Stimulated activated CD8-positive, alpha-beta memory T cell treated with anti-CD3 and anti-CD28 coated beads, Interleukin-7, amount 100 ng/mL, for 4 hours (primary cell): Measurements from ENCODE around the gene PRTFDC1.
"Not testable (repeated sequence)": the region's sequence is repeated elsewhere in the genome, so short reads cannot be mapped to it uniquely, and the experiment has no call there.

Source experiments
- DNase-seq, 2 donors: peaks; one replicate each; pipeline ENCODE4 v3.0.0-alpha.2; 2020; ENCODE audit warnings: low read depth in 2 of 2

Gene PRTFDC1

GRCh38 chr10:24930427-24930826 is 22.0 kb downstream of the PRTFDC1 start:
- no peak for DNase-seq

- no peak for DNase-seq
Measured at GRCh38 chr10:24929904-24930303, 22.5 kb downstream of the PRTFDC1 start.

GRCh38 chr10:24929056-24929544 is 23.3 kb downstream of the PRTFDC1 start:
- no peak for DNase-seq

- DNase-seq = no peak
Measured at GRCh38 chr10:24928163-24928562, 24.2 kb downstream of the PRTFDC1 start.

GRCh38 chr10:24926557-24926956 is 25.8 kb downstream of the PRTFDC1 start:
- no peak for DNase-seq

GRCh38 chr10:24925799-24926198 is 26.6 kb downstream of the PRTFDC1 start:
- no peak for DNase-seq

GRCh38 chr10:24924483-24924882 is 27.9 kb downstream of the PRTFDC1 start:
- not testable (repeated sequence) for DNase-seq

GRCh38 chr10:24922222-24922868 is 30.1 kb downstream of the PRTFDC1 start:
- not testable (repeated sequence) for DNase-seq

GRCh38 chr10:24920907-24921881 is 31.2 kb downstream of the PRTFDC1 start:
- peak; percentile 33 to 53 for DNase-seq

GRCh38 chr10:24920192-24920591 is 32.2 kb downstream of the PRTFDC1 start:
- DNase-seq = not testable (repeated sequence)

- DNase-seq = not testable (repeated sequence)
Measured at GRCh38 chr10:24919629-24920028, 32.8 kb downstream of the PRTFDC1 start.

GRCh38 chr10:24917979-24918378 is 34.4 kb downstream of the PRTFDC1 start:
- no peak for DNase-seq

GRCh38 chr10:24917493-24917892 is 34.9 kb downstream of the PRTFDC1 start:
- DNase-seq = no peak

- DNase-seq = no peak
Measured at GRCh38 chr10:24916365-24916764, 36.0 kb downstream of the PRTFDC1 start.

GRCh38 chr10:24915304-24915703 is 37.1 kb downstream of the PRTFDC1 start:
- DNase-seq = no peak

GRCh38 chr10:24914148-24914547 is 38.3 kb downstream of the PRTFDC1 start:
- no peak for DNase-seq

GRCh38 chr10:24912215-24912614 is 40.2 kb downstream of the PRTFDC1 start:
- no peak for DNase-seq

- DNase-seq = no peak
Measured at GRCh38 chr10:24911029-24911428, 41.4 kb downstream of the PRTFDC1 start.

GRCh38 chr10:24910574-24910973 is 41.8 kb downstream of the PRTFDC1 start:
- DNase-seq = no peak

GRCh38 chr10:24908793-24909423 is 43.5 kb downstream of the PRTFDC1 start:
- no peak for DNase-seq

GRCh38 chr10:24907956-24908355 is 44.5 kb downstream of the PRTFDC1 start:
- DNase-seq = no peak

GRCh38 chr10:24906372-24906771 is 46.0 kb downstream of the PRTFDC1 start:
- DNase-seq = no peak
